Neural progenitor cell (in vitro differentiated cells): ENCODE results near the gene SYTL4. TPM values are rescaled to one million over a fixed set of nuclear protein-coding genes. Genes with fewer than 3 reads are reported as not detected.

Experiments
- DNase-seq: peaks from one replicate; pipeline ENCODE4 v3.0.0-alpha.2; 2016; ENCODE audit warnings: low spot score
- H2AFZ ChIP-seq: fragments of 200-600 bp; sonication (generic); replicated peaks from 2 replicates; pipeline ENCODE4 v1.6.1; 2016; ENCODE audit warnings: antibody characterized with exemption
- H3F3A ChIP-seq: fragments of 200-600 bp; sonication (generic); 2 replicates; pipeline ENCODE4 v1.6.1; 2016; ENCODE audit warnings: antibody characterized with exemption, low read depth
- H3K27ac ChIP-seq: fragments of 200-600 bp; sonication (generic); 2 replicates; pipeline ENCODE4 v1.5.1; 2016; ENCODE audit warnings: mild to moderate bottlenecking
- H3K27me3 ChIP-seq: fragments of 200-600 bp; sonication (generic); 2 replicates; pipeline ENCODE4 v1.6.1; 2016; ENCODE audit warnings: mild to moderate bottlenecking, moderate library complexity
- H3K36me3 ChIP-seq: fragments of 200-600 bp; sonication (generic); 2 replicates; pipeline ENCODE4 v1.5.1; 2016
- H3K4me1 ChIP-seq: fragments of 200-600 bp; sonication (generic); 2 replicates; pipeline ENCODE4 v1.6.1; 2016; ENCODE audit warnings: mixed run types
- H3K4me2 ChIP-seq: fragments of 200-600 bp; sonication (generic); 2 replicates; pipeline ENCODE4 v1.6.1; 2016
- H3K4me3 ChIP-seq: fragments of 200-600 bp; sonication (generic); 2 replicates; pipeline ENCODE4 v1.5.1; 2016
- H3K79me2 ChIP-seq: fragments of 200-600 bp; sonication (generic); 2 replicates; pipeline ENCODE4 v1.6.1; 2016; ENCODE audit warnings: low read depth
- H3K9ac ChIP-seq: fragments of 200-600 bp; sonication (generic); 2 replicates; pipeline ENCODE4 v1.6.1; 2016
- H3K9me3 ChIP-seq: fragments of 200-600 bp; sonication (generic); 2 replicates; pipeline ENCODE4 v1.5.1; 2016; ENCODE audit warnings: low read depth
- H4K20me1 ChIP-seq: fragments of 200-600 bp; sonication (generic); 2 replicates; pipeline ENCODE4 v1.6.1; 2016; ENCODE audit warnings: low read depth
- H3K27ac Mint-ChIP-seq: 3 replicates; pipeline ENCODE4 v1.8.0; 2021; ENCODE audit warnings: mixed read lengths
- H3K27me3 Mint-ChIP-seq: 2 replicates; pipeline ENCODE4 v1.8.0; 2022; ENCODE audit warnings: low read depth, mild to moderate bottlenecking, inconsistent platforms, moderate library complexity, mixed read lengths; ENCODE audit not compliant: insufficient read depth
- H3K36me3 Mint-ChIP-seq: 3 replicates; pipeline ENCODE4 v1.8.0; 2021; ENCODE audit warnings: mixed read lengths
- H3K4me1 Mint-ChIP-seq: 3 replicates; pipeline ENCODE4 v1.8.0; 2021; ENCODE audit warnings: mixed read lengths
- H3K4me3 Mint-ChIP-seq: 3 replicates; pipeline ENCODE4 v1.8.0; 2021; ENCODE audit warnings: mild to moderate bottlenecking, moderate library complexity, mixed read lengths
- H3K9me3 Mint-ChIP-seq: 3 replicates; pipeline ENCODE4 v1.8.0; 2020; ENCODE audit warnings: mixed read lengths
- EZH2 ChIP-seq: fragments of 200-600 bp; sonication (generic); IDR thresholded peaks from 2 replicates; pipeline ENCODE4 v1.6.1; 2017; ENCODE audit warnings: antibody characterized with exemption, mild to moderate bottlenecking, moderate library complexity
- EZH2phosphoT487 ChIP-seq: fragments of 200-600 bp; sonication (generic); IDR thresholded peaks from 2 replicates; pipeline ENCODE4 v1.6.1; 2017; ENCODE audit warnings: antibody characterized with exemption
- total RNA-seq: library from RNA; depleted of rRNA; stranded (reverse); fragments of >200 nt; gene quantifications from 2 replicates; pipeline ENCODE4 v1.2.3, GENCODE V29; 2015; ENCODE audit warnings: low replicate concordance
- TF ChIP-seq, protein P1 (sequence below): fragments of 200-600 bp; sonication (generic); IDR thresholded peaks from 2 replicates; pipeline ENCODE4 v1.5.1; 2017; ENCODE audit warnings: antibody characterized with exemption, mild to moderate bottlenecking

The SYTL4 gene
- total RNA-seq, 1 donor from 2014 or later: 0.39 TPM

DNA sequence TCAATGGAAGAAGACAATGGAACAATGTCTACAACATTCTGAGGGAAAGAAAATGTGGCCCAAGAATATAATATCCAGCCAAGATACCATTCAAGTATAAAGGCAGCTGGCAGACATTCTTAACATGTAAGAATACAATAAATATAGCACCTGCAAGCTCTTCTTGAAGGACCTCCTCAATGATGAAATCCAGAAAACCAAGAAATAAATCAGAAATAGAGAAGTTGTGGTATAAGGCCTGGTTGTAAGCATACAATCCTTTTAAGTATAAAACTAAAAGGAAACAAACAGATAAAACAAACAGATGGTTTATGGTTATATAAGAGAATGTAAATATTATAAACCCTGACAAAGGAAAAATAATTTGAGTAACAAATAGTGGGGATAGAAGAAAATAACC, 33.4 kb downstream of the SYTL4 start:
- H3K9me3 Mint-ChIP-seq: no peaks in the 10 kb centered on the region
- TF ChIP-seq EZH2phosphoT487 (no peak), EZH2 (no peak)
- TF ChIP-seq, protein P1, sequence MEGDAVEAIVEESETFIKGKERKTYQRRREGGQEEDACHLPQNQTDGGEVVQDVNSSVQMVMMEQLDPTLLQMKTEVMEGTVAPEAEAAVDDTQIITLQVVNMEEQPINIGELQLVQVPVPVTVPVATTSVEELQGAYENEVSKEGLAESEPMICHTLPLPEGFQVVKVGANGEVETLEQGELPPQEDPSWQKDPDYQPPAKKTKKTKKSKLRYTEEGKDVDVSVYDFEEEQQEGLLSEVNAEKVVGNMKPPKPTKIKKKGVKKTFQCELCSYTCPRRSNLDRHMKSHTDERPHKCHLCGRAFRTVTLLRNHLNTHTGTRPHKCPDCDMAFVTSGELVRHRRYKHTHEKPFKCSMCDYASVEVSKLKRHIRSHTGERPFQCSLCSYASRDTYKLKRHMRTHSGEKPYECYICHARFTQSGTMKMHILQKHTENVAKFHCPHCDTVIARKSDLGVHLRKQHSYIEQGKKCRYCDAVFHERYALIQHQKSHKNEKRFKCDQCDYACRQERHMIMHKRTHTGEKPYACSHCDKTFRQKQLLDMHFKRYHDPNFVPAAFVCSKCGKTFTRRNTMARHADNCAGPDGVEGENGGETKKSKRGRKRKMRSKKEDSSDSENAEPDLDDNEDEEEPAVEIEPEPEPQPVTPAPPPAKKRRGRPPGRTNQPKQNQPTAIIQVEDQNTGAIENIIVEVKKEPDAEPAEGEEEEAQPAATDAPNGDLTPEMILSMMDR: no peak
- no peak overlapping the region for H3K4me3 Mint-ChIP-seq
- H3K4me1 Mint-ChIP-seq: no peaks in the 10 kb centered on the region
- no peaks in the 10 kb centered on the region for H3F3A ChIP-seq
- no peaks in the 10 kb centered on the region for H3K9me3 ChIP-seq
- H3K4me3 ChIP-seq: no peak overlapping the region
- H3K27ac ChIP-seq: no peak overlapping the region
- H4K20me1 ChIP-seq: no peaks in the 10 kb centered on the region
- H3K4me1 ChIP-seq: no peaks in the 10 kb centered on the region
- DNase-seq: no peak
- no peak overlapping the region for H3K27ac Mint-ChIP-seq
- no peaks in the 10 kb centered on the region for H3K36me3 ChIP-seq
- H3K27me3 Mint-ChIP-seq: no peaks in the 10 kb centered on the region
- no peak overlapping the region for H2AFZ ChIP-seq
- no peaks in the 10 kb centered on the region for H3K36me3 Mint-ChIP-seq
- no peak overlapping the region for H3K4me2 ChIP-seq
- no peaks in the 10 kb centered on the region for H3K79me2 ChIP-seq
- H3K9ac ChIP-seq: no peak overlapping the region
- peaks cover 5% of the 10 kb centered on the region for H3K27me3 ChIP-seq

DNA sequence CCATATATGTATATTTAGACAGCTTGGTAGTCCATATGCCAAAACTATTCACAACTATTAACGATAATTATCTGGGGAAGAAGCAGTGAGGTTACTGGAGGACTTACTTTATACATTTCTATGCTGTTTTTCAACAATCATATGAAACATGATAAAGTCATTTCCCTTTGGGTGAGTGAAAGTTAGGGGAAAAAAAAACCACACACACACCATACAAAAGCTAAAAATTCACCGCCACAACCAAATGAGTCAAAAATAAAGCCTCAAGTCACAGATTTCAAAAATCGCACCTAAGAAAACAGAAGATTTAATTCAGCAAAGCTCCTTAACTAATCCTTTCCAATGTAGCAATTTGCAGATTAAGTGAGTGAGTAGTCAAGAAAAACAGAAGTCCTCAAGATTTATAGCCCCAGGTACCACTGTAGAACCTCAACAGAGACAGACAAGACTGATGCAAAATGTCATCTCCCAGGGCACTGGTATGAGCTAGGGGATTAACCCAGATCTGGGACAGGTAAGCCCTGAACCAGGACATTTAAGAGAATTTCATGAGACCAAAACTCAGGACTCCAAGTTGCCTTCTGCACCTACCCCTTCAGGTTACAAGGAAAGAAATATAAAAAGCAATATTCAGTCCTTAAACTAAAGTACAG, 35.1 kb downstream of the SYTL4 start:
- Histone ChIP-seq H3K36me3 (no peaks in the 10 kb centered on the region), H3K27me3 (peaks cover 5% of the 10 kb centered on the region), H3K27ac (no peak overlapping the region), H2AFZ (no peak overlapping the region), H3F3A (no peaks in the 10 kb centered on the region), H3K9ac (no peak overlapping the region), H3K4me1 (no peaks in the 10 kb centered on the region), H4K20me1 (no peaks in the 10 kb centered on the region), H3K4me2 (no peak overlapping the region), H3K79me2 (no peaks in the 10 kb centered on the region), H3K4me3 (no peak overlapping the region), H3K9me3 (no peaks in the 10 kb centered on the region)
- DNase-seq: no peak
- Mint-ChIP-seq H3K36me3 (no peaks in the 10 kb centered on the region), H3K9me3 (no peaks in the 10 kb centered on the region), H3K4me1 (no peaks in the 10 kb centered on the region), H3K27ac (no peak overlapping the region), H3K27me3 (no peaks in the 10 kb centered on the region), H3K4me3 (no peak overlapping the region)
- no peak for TF ChIP-seq EZH2phosphoT487
- TF ChIP-seq, protein P1: no peak

GRCh38 chrX:100695991-100696390, 35.9 kb downstream of the SYTL4 start:
- Histone ChIP-seq H3K4me2 (no peak overlapping the region), H3K4me1 (no peaks in the 10 kb centered on the region), H3K27ac (no peak overlapping the region), H3K27me3 (peaks cover 5% of the 10 kb centered on the region), H3F3A (no peaks in the 10 kb centered on the region), H3K4me3 (no peak overlapping the region), H3K79me2 (no peaks in the 10 kb centered on the region), H3K9ac (no peak overlapping the region), H3K9me3 (no peaks in the 10 kb centered on the region), H4K20me1 (no peaks in the 10 kb centered on the region), H2AFZ (no peak overlapping the region), H3K36me3 (no peaks in the 10 kb centered on the region)
- Mint-ChIP-seq H3K4me1 (no peaks in the 10 kb centered on the region), H3K36me3 (no peaks in the 10 kb centered on the region), H3K4me3 (no peak overlapping the region), H3K27me3 (no peaks in the 10 kb centered on the region), H3K9me3 (no peaks in the 10 kb centered on the region), H3K27ac (no peak overlapping the region)
- no peak for DNase-seq
- TF ChIP-seq EZH2: no peak
- no peak for TF ChIP-seq EZH2phosphoT487
- TF ChIP-seq, protein P1: no peak
